HepG2 (cell line): ENCODE measurements around the gene EWSR1. TPM values are rescaled to one million over a fixed set of nuclear protein-coding genes. Genes with fewer than 3 reads are reported as not detected.
A peak's percentile ranks its signal among the peaks of the same experiment; 100 is the strongest.

Source experiments
- CBX2 ChIP-seq, 2 experiments: fragments of 200-600 bp in 1 of 2; sonication (generic); formaldehyde crosslinking in 1 of 2; IDR thresholded peaks; 2 replicates each; pipeline versions ENCODE4 v1.7.0 to v1.8.1; 2018 to 2022; ENCODE audit warnings: low read depth in 2 of 2, low read length in 1 of 2, mild to moderate bottlenecking in 1 of 2, missing genetic modification reagents in 1 of 2
- CREB1 ChIP-seq, 2 experiments: fragments of 450-650 bp in 1 of 2; IDR thresholded peaks; 2 replicates each; pipeline ENCODE4 v1.6.1; 2016 to 2017; ENCODE audit warnings: control low read depth in 1 of 2, mild to moderate bottlenecking in 1 of 2, missing compliant biosample characterization in 1 of 2, missing genetic modification characterization in 1 of 2
- EP300 ChIP-seq, 3 experiments: sonication (generic) in 1 of 3; formaldehyde crosslinking in 1 of 3; IDR thresholded peaks; 2 replicates each; pipeline versions ENCODE4 v1.5.1 to v1.6.1; 2011 to 2020; ENCODE audit warnings: low read depth in 2 of 3, low read length in 2 of 3, borderline replicate concordance in 1 of 3, improper control_type of control experiment in 1 of 3, mild to moderate bottlenecking in 1 of 3, missing genetic modification reagents in 1 of 3, moderate library complexity in 1 of 3
- GATAD2A ChIP-seq: IDR thresholded peaks from 2 replicates; pipeline ENCODE4 v1.6.1; 2016
- HMGA1 ChIP-seq: sonication (generic); formaldehyde crosslinking; conservative IDR thresholded peaks from 2 replicates; pipeline ENCODE4 v1.4.0; 2020; ENCODE audit warnings: missing genetic modification reagents
- HNRNPK ChIP-seq: fragments of 200-400 bp; formaldehyde crosslinking; IDR thresholded peaks from 2 replicates; pipeline ENCODE4 v1.6.1; 2018; ENCODE audit warnings: low read length, low read depth, moderate library complexity, mild to moderate bottlenecking; ENCODE audit not compliant: poor library complexity, severe bottlenecking
- HNRNPL ChIP-seq: fragments of 200-400 bp; formaldehyde crosslinking; IDR thresholded peaks from 2 replicates; pipeline ENCODE4 v1.6.1; 2017; ENCODE audit warnings: mild to moderate bottlenecking, low read depth, low read length
- NR0B2 ChIP-seq: sonication (generic); formaldehyde crosslinking; IDR thresholded peaks from 2 replicates; pipeline ENCODE4 v1.4.0; 2020; ENCODE audit warnings: mild to moderate bottlenecking, missing genetic modification reagents
- PHF20 ChIP-seq: sonication (generic); formaldehyde crosslinking; IDR thresholded peaks from 2 replicates; pipeline ENCODE4 v1.5.0; 2020; ENCODE audit warnings: mild to moderate bottlenecking, missing genetic modification reagents
- PPARG ChIP-seq: conservative IDR thresholded peaks from 2 replicates; pipeline ENCODE4 v1.6.1; 2016; ENCODE audit warnings: missing biosample characterization, missing genetic modification reagents
- RORA ChIP-seq: sonication (generic); formaldehyde crosslinking; IDR thresholded peaks from 2 replicates; pipeline ENCODE4 v1.5.0; 2020; ENCODE audit warnings: mild to moderate bottlenecking, missing genetic modification reagents, moderate library complexity
- SIX4 ChIP-seq: sonication (generic); formaldehyde crosslinking; IDR thresholded peaks from 2 replicates; pipeline ENCODE4 v1.4.0; 2020; ENCODE audit warnings: missing genetic modification reagents
- ZFP90 ChIP-seq: sonication (generic); formaldehyde crosslinking; IDR thresholded peaks from 2 replicates; pipeline ENCODE4 v1.8.0; 2022; ENCODE audit warnings: missing genetic modification reagents, mild to moderate bottlenecking, inconsistent platforms, borderline replicate concordance
- ZHX2 ChIP-seq, 2 experiments: sonication (generic) in 1 of 2; formaldehyde crosslinking in 1 of 2; IDR thresholded peaks; 2 replicates each; pipeline versions ENCODE4 v1.6.1 to v1.9.0; 2014 to 2022; ENCODE audit warnings: antibody characterized with exemption in 1 of 2, borderline replicate concordance in 1 of 2, inconsistent platforms in 1 of 2, low read depth in 1 of 2, missing genetic modification reagents in 1 of 2
- ZNF670 ChIP-seq: sonication (generic); formaldehyde crosslinking; IDR thresholded peaks from 2 replicates; pipeline ENCODE4 v1.8.0; 2022; ENCODE audit warnings: mild to moderate bottlenecking, missing genetic modification reagents, borderline replicate concordance
- polyA plus RNA-seq, 8 experiments: library from polyadenylated mRNA; depleted of rRNA in 3 of 8; stranded (reverse) in 7 of 8; unstranded in 1 of 8; fragments of >200 nt; fragmentation: Illumina TruSeq in 4 of 8; extraction: Trizol in 4 of 8; gene quantifications; 2 replicates each; pipeline versions ENCODE4 v1.2.1 to v1.2.3, GENCODE V29; 2011 to 2016; ENCODE audit warnings: low read depth in 4 of 8, missing spikeins in 1 of 8, mixed read lengths in 1 of 8; ENCODE audit not compliant: insufficient read depth in 1 of 8
- total RNA-seq, 5 experiments: library from RNA; depleted of rRNA; stranded (reverse); fragments of >200 nt; fragmentation: Illumina TruSeq; extraction: Trizol; gene quantifications; 2 replicates each; pipeline ENCODE4 v1.2.3, GENCODE V29; 2016; ENCODE audit warnings: low read depth in 1 of 5
- TF ChIP-seq, protein P1 (sequence below): sonication (generic); formaldehyde crosslinking; IDR thresholded peaks from 2 replicates; pipeline ENCODE4 v1.5.0; 2020; ENCODE audit warnings: mild to moderate bottlenecking, missing genetic modification reagents
- TF ChIP-seq, protein P2 (sequence below): sonication (generic); formaldehyde crosslinking; IDR thresholded peaks from 2 replicates; pipeline ENCODE4 v1.4.0; 2020; ENCODE audit warnings: missing genetic modification reagents; ENCODE audit errors: not compliant biosample characterization

Gene EWSR1
- total and polyA plus RNA-seq, 2 of the 13 experiments (the other 11 are each of a cell fraction or from before 2014, with no cell fraction given), result 211 to 326 TPM

DNA sequence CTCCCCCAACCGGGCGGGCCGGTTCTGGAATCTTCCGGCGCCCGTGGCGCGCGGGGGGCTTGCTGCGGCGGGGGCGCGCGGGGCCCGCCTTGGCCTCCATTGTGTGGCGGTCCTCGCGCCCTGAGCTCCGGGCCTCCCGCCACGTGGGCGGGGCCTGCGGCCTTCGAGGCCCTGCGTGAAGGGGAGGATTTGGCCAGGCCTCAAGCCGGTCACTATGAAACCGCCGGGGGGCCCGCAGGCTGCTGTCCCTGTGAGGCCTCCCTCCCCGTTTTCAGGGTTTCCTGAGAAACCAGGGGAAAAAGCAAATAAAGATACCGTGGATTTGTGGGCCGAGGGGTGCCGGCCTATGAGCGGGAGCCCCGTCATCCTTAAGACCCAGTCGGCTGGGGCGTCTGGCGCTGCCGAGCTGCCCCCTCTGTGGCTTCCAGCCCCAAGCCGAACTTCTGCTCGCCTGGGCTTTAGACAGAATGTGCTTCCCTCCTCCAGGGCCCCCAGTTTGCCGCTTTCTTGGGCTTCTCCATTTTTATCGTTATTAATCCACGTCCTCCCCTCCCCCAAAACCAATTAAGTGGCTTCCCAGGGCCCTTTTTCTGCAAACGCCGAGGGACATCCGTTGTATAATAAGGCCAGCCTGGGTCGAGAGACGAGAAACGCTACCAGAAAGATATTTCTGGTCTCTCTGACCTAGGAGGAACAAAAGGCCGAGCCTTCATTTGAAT is 602 bp downstream of the EWSR1 start (continued):
- no peak for TF ChIP-seq EP300 (IDR thresholded peaks at IDR 0.05; ENCODE audit: low read depth in 2 of 2, low read length in 2 of 2)
- no peak for TF ChIP-seq EP300 (CRISPR knock-in tag; IDR thresholded peaks at IDR 0.05; ENCODE audit: borderline replicate concordance)
- TF ChIP-seq GATAD2A (CRISPR knock-in tag), result no peak
- no peak for TF ChIP-seq RORA (CRISPR knock-in tag)
- TF ChIP-seq, protein P1, sequence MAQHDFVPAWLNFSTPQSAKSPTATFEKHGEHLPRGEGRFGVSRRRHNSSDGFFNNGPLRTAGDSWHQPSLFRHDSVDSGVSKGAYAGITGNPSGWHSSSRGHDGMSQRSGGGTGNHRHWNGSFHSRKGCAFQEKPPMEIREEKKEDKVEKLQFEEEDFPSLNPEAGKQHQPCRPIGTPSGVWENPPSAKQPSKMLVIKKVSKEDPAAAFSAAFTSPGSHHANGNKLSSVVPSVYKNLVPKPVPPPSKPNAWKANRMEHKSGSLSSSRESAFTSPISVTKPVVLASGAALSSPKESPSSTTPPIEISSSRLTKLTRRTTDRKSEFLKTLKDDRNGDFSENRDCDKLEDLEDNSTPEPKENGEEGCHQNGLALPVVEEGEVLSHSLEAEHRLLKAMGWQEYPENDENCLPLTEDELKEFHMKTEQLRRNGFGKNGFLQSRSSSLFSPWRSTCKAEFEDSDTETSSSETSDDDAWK (CRISPR knock-in tag), result no peak
- no peak for TF ChIP-seq CBX2 (IDR thresholded peaks at IDR 0.05; ENCODE audit: low read depth, low read length)
- TF ChIP-seq CBX2 (CRISPR knock-in tag; IDR thresholded peaks at IDR 0.05; ENCODE audit: low read depth), result no peak
- no peak for TF ChIP-seq PHF20 (CRISPR knock-in tag)
- no peak for TF ChIP-seq ZNF670 (CRISPR knock-in tag)
- 0 out of 2 replicates have a peak, but pooled peaks have one; percentile 1 for TF ChIP-seq ZHX2 (IDR thresholded peaks at IDR 0.05; ENCODE audit: low read depth)
- no peak for TF ChIP-seq ZHX2 (CRISPR knock-in tag; IDR thresholded peaks at IDR 0.05; ENCODE audit: borderline replicate concordance)
- TF ChIP-seq HMGA1 (CRISPR knock-in tag), result no peak
- TF ChIP-seq CREB1 (IDR thresholded peaks at IDR 0.05), result no peak
- no peak for TF ChIP-seq CREB1 (CRISPR knock-in tag; IDR thresholded peaks at IDR 0.05)
- TF ChIP-seq HNRNPK, result peak; percentile 1
- TF ChIP-seq, protein P2, sequence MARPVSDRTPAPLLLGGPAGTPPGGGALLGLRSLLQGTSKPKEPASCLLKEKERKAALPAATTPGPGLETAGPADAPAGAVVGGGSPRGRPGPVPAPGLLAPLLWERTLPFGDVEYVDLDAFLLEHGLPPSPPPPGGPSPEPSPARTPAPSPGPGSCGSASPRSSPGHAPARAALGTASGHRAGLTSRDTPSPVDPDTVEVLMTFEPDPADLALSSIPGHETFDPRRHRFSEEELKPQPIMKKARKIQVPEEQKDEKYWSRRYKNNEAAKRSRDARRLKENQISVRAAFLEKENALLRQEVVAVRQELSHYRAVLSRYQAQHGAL (CRISPR knock-in tag), result peak; percentile 5
- no peak for TF ChIP-seq SIX4 (CRISPR knock-in tag)
- TF ChIP-seq ZFP90 (CRISPR knock-in tag), result no peak; the same call in 1 of the 2 replicates
- TF ChIP-seq PPARG (CRISPR knock-in tag), result no peak
- peak; percentile 48 for TF ChIP-seq NR0B2 (CRISPR knock-in tag)
- no peak for TF ChIP-seq HNRNPL
